Measurements from ENCODE around the gene APOL5.
"Not testable (repeated sequence)": the region's sequence is repeated elsewhere in the genome, so short reads cannot be mapped to it uniquely, and the experiment has no call there.

The APOL5 gene

DNA sequence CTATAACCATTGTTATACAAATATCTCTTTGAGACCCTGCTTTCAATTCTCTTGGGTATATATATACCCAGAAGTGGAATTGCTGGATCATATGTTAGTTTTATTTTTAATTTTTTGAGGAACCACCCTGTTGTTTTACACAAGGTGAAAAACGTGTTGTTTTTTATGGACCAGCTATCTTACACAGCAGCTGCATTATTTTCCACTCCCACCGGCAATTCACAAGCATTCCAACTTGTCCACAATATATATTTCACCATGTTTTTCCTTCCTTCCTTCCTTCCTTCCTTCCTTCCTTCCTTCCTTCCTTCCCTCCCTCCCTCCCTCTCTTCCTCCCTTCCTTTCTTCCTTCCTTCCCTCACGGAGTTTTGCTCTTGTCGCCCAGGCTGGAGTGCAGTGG lies 6.3 kb upstream of the APOL5 start:
- DNase-seq = no peak

DNA sequence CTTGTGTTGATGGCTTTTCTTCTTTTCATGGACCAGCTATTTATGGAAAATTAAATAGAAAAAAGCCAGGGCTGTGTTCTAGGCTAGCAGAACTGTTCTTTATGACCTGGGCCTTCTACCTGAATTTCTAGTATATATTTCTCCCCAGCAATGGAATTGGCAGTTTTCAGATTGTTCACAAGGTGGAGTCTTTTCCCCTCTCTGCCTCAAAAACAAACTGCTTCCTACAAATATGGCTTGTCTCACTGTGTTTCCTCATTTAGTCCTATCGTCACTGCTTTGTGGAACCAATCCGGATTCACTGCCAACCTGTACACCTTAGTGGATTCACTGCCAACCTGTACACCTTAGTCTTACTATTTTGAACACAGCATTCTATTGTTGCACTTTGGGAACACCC lies 5.0 kb upstream of the APOL5 start:
- no peak for DNase-seq

DNA sequence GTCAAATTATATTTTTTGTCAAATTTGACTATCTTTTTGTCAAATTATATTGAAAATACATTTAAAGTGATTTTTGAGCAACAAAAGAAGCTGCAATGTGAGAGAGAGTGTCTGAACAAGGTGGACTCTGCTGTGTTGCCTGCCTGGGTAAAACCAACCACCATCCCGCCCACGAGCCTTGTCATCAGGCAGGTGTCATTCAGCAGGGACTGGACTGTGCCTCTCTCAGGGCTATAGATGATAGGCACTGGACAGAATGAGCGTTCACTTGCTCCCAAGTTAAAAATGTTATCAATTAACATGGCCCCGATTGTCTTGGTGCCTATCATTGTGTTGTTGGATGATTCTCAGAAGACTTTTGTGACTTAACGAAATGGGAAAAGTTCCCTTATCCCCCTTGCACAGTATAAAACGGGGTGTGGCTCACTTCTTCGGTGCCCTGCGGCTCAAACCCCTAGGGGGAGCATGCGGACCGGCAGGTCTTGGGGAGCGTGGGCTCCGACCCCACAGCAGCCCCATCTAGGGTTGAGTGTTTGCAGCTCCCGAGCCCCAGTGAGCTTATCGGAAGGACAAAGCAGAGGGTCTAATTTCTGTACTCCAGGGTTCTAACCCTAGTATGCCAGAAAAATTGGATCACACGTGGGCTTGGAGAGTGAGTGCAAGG lies 1.7 kb downstream of the APOL5 start:
- no peak for DNase-seq

DNA sequence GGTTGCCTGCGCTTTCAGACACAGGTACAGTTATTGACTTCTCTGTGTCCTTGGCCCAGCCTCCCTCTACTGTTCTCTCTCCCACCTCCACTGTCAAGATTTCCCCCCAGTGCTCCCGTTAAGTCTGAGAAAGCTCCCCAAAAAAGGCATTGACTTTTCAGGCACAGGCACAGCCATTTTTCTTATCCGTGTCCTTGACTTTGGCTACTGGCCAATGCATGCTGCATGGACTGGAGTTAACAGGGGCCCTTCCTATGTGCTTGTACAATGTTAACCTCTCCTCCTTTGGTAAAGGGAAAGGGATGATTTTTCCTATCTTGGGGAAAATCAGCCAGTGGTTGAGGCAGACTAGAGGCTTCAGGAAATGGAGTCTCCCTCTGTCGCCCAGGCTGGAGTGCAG lies 4.3 kb downstream of the APOL5 start:
- DNase-seq = no peak

DNA sequence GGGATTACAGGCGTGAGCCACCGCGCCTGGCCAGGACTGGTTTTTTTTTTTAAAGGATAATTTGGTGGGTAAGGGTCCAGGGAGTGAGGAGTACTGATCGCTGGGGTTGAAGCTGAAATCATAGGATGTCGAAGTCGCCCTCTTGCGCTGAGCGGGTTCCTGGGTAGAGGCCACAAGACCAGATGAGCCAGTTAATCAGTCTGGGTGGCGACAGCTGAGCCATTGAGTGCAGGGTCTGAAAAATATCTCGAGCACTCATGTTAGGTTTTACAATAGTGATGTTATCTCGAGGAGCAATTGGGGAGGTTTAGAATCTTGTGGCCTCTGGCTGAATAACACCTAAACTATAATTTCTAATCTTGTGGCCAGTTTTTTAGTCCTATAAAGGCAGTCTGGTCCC lies 7.8 kb downstream of the APOL5 start:
- no peak for DNase-seq

DNA sequence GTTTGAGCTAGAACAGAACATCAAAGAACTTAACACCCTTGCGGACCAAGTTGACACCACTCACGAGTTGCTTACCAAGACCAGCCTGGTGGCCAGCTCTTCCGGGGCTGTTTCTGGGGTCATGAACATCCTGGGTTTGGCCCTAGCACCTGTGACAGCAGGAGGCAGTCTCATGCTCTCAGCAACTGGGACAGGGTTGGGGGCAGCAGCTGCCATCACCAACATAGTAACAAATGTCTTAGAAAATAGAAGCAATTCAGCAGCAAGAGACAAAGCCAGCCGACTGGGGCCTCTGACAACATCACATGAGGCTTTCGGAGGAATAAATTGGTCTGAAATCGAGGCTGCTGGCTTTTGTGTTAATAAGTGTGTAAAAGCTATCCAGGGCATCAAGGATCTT lies 8.7 kb downstream of the APOL5 start:
- no peak for DNase-seq

DNA sequence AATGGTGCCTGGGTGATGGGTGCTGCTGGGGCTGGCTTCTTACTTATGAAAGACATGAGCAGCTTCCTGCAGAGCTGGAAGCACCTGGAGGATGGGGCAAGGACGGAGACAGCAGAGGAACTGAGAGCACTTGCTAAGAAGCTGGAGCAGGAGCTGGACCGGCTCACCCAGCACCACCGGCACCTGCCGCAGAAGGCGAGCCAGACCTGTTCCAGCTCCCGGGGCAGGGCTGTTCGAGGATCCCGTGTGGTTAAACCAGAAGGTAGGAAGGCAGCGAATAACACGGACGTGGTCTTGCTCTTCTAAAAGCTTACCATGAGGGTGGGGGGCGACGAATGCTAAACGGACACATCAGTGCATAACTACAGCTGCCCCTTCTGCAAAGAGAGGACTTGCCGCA lies 9.3 kb downstream of the APOL5 start:
- no peak for DNase-seq

DNA sequence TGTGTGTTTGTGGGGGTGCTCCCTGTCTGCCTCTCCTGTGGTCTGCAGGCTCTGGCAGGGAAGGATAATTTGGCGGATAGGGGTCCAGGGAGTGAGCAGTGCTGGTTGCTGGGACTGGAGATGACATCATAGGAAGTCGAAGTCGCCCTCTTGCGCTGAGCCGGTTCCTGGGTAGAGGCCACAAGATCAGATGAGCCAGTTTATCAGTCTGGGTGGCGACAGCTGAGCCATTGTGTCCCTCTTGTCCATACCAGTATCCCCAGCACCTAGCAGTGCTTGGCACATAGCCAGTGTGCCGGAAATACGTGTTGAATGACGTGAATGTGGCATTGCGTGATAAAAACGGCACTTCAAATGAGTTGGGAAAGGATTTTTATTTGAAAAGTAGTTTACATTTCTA lies 9.8 kb downstream of the APOL5 start:
- DNase-seq = no peak

DNA sequence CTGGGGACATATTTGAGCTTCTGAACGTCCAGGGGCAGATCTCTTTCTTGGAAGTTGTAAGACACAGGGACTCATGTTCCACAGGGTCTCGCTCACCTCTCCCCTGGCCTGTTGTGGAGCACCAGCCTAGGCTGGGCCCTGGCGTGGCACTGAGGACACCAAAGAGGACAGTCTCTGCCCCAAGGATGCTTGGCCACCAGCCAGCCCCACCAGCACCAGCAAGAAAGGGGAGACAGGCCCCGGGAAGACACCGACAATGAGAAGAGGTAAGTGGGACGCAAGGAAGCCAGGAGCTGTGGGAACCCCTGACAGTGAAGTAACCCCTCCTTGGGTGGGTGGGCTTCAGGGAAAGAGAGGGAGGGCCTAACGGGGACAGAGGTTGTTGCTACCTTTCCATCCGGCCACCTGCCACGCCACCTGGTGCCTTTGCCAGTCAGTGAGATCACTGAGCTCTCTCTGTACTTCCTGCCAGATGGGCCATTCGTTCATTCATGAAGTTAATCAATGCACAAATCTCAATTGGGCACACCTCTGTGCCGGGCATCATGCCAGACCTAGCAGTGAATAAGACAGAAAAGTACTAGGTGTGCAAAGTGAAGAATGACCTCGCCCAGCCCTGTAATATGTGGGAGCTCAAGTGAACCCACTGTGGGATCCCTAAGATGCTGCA lies 11.1 kb downstream of the APOL5 start:
- DNase-seq = peak in 2 of 3 experiments; percentile 4 to 51

DNA sequence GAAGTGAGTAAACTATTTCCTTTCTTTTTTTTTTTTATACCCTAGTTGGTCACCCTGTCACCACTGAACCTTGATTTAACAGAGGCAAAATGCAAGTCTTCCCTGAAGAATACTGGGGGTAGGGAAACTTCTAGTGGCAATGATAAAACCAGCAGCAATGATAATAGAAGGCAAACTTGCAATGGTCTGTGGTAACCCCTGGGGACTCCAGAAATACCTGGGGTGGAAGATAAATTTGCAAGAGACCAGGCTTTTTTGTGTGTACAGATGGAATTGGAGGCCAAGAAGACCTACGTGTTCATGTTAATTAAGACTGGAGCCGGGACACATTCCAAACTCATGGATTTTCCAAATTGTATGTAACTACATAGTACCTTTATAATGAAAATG lies 11.6 kb downstream of the APOL5 start:
- no peak for DNase-seq

DNA sequence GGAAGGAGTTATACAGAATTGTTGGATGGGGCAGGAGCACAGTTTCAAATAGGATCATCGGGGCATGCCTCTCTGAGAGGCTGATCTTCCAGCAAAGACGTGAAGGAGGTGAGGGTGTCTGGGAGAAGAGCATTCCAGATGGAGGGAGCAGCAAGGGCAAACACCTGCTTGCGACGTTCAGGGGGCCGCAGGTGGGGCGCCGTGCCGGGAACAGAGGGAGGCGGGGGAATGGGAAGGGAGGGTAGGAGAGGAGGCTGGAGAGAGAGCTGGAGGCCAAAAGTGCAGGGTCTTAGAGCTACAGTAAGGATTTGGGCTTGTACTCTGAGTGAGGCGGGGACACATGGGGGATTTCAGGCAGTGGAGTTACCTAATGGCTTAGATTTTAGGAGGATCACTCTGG lies 13.6 kb downstream of the APOL5 start:
- DNase-seq = no peak

DNA sequence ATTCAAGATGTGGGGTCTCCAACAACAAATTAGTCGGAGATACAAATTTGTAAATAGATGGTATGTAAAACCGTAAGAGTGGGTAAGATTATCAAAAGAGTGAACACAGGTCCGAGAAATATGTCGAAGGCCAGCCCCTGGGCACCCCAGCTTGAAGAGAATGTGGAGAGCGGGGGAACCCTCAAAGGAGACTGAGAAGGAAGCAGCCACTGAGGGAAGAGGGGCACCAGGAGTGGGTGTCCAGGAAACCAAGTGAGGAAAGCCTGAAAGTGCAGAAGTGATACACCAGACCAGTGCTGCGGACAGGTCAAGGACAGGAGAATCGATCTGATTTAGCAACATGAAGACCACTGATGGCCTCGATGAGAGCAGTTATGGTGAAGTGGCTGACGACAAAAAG lies 14.4 kb downstream of the APOL5 start:
- DNase-seq = no peak

DNA sequence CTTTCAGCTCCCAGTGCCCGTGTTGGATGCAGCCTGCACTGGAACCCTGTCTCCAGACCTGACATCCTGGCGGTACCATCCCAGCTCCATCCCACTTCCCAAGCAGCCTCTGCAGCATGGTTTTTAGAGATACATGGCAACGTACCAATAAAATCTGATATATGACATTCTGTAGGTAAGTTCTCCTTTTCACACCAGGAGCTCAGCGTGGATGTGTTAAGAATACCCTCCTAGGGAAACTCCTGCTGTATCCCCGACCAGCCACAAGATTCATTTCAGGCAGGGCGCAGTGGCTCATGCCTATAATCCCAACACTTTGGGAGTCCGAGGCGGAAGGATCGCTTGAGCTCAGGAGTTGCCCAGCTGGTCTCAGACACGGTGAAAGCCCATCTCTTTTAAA lies 15.4 kb downstream of the APOL5 start:
- DNase-seq = no peak

DNA sequence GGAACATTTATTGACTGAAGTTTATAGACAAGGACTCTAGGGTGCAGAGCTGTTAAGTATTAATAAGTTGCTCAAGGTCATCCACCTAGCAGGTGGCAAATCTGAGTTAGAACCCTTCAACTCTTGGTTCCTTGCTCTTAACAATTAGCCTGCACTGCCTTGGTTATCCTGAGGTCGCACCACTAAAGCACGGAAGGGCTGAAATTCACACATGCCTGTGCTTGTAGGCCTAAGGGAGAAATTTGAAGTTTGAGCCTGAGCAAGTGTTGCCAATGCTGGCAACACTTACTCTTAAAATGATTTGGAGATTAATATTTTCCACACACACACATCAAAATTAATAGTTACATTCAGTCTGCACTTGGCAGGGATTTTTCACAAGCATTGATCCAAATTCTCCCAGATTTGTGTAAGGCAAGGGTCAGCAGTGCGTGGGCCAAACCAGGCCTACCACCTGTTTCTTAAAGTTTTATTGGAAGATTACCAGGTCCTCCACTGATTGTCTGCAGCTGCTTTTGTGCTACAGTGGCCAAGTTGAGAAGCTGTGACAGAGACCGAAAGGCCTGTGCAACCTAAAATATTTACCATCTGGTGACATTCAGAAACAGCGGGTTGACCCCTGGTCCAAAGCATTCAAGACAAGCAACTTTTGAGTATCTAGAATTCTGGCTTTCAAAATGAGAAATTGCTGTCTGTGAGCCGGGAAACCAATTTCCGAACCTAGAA lies 16.3 kb downstream of the APOL5 start:
- no peak for DNase-seq

DNA sequence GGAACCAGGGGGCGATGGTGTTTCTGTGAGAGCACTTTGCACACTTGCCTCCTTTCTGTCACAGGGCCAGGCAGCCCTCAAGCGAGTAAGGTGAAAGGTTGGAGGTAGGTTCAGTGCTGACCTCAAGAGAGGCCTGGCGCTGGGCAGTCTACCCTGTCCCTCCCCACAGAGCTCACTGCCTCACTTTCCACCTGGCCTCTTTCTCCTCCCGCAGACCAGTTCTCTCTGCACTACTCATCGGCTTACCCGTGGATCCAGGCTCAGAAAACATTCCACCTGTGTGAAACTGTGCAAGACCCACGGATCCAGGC lies 16.8 kb downstream of the APOL5 start:
- no peak for DNase-seq

DNA sequence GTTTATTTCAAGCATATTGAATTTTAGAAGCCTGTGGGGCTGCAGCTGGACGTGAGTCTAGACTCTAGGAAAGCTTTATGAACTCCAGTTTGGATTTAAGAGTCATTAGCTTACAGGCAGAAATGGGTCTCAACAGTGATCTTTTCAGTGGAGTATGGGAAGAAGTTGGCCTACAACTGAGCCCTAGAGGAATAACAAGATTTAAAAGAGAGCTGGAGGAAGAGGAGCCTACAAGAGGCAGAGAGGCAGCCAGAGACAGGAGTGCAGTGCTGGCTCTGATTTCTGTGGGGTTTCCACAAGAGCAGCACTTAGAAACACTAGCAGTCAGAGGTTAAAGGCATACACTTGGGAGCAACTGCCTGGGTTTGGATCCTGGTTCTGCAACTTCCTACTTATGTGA lies 17.9 kb downstream of the APOL5 start:
- DNase-seq = no peak

DNA sequence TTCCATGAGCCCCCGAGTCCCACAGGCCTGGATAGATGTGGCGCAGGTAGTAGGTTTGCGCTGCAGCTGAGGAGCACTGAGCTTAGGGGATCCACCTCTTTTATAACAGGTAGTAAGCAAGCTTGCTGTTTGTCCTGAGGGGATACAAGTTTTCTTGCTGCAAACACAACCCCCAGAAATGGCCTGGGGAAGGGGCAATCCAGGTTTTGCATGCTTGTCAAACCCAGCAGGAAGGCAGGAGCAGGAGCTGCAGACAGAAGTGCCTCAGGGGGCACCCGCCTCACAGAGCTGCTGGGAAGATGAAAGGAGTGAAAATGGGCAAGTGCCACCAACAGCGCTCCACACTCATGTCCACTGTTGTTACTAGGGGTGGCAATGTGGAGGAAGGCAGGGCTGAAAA lies 18.5 kb downstream of the APOL5 start:
- no peak for DNase-seq

DNA sequence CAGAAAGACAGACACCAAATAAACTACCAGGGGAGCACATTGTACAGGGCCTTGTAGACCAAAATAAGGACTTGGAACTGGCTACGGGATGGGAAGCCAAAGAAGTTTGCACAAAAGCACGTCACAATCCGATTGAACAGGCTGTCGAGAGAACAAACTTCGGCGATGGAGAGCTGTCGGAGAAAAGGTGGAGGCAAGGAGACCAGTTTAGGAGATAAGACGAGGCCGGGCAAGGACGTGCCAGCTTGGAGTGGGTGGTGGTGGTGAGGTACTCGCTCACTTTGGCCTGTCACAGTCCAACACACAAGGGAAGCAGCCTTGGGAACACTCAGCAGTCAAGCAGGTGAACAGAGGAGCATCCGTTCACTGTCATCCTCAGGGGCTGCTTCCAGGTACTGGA lies 19.0 kb downstream of the APOL5 start:
- no peak for DNase-seq

DNA sequence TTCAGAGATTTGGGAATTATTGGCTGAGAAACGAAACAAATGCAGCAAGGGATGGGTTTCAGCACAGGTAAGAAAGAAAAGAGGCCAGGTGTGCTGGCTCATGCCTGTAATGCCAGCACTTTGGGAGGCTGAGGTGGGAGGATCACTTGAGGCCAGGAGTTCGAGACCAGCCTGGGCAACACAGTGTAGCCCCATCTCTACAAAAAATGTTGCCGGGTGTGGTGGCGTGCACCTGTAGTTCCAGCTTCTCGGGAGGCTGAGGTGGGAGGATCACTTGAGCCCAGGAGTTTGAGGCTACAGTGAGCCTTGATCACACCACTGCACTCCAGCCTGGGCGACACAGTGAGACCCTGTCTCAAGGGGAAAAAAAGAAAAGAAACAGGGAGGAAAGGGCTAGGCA lies 20.2 kb downstream of the APOL5 start:
- not testable (repeated sequence) for DNase-seq

DNA sequence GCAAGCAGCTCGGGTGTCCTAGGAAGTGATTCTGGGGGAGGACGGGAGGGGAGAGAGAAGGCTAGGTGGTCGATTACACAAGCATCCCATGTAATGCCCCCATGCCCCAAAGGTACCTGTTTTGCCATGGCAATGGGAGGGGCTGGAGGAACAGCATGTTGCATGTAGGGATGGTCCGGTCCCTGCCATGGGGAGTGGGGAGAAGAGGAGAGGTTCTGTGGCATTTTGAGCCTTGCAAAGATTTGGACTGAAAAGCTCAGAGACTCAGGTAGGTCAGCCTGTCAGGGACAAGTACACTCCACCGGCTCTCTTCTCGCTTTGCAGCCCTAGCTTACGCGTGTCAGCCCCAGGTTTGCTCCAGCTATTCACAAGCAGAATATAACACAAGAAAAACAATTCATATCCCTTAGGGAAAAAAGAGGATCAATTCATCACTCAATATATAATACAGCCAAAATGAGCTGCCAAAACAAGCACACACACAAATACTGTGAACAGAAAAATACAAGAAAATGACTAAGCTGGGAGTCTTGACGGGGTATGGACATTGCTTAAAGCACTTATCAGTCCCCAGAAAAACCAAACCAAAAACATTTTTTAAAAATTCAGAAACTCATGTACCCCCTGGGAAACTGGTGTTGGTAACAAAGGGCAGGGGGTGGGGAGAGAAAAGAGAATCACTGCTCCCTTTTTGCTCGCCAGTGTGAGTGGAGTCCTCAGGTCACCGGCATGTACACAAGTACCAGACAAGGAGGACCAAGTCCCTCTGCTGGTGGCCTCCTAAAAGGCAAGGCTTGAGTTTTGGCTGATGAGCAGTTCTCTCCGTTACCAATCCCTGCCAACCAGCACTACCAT lies 21.6 kb downstream of the APOL5 start:
- DNase-seq = no peak

DNA sequence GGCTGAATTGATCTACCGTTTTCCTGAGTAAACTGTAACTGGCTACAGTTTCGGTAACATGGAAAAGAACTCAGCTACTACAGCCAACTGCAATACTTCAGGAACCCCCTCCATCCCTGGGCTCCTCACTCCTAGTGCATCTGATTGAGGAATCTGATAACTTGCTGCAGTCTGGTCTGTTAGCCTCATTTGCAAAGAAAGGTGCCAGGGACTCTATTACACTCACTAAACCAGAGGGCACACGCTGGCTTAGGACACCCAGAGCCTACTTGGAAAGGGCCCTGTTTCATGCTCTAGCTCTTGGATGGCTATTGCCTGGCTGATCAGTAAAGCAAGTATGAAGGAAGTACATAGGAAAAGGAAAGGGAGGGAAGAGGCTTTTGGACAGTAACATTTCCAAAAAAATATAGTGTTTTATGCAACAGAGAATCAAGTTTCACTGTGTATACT lies 22.3 kb downstream of the APOL5 start:
- DNase-seq = no peak

DNA sequence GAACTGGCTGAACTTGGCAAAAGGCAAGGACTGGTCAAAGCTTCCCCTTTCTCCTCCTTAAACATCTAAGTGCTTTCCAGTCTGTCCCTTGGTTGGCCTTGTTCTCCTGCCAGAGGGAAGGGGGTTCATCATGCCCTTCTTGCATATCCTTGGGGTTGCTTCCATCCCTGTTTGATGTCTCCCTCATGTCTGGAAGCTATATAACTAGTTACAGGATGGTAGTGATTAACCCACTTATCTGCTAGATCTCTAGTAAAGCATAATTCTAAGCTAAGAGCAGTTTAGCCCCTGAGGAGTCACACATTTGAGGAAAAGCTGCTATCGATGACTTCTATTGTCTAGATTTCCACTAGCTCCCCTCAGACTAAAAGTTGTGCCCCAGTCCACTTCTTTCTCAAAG lies 22.9 kb downstream of the APOL5 start:
- DNase-seq = no peak

DNA sequence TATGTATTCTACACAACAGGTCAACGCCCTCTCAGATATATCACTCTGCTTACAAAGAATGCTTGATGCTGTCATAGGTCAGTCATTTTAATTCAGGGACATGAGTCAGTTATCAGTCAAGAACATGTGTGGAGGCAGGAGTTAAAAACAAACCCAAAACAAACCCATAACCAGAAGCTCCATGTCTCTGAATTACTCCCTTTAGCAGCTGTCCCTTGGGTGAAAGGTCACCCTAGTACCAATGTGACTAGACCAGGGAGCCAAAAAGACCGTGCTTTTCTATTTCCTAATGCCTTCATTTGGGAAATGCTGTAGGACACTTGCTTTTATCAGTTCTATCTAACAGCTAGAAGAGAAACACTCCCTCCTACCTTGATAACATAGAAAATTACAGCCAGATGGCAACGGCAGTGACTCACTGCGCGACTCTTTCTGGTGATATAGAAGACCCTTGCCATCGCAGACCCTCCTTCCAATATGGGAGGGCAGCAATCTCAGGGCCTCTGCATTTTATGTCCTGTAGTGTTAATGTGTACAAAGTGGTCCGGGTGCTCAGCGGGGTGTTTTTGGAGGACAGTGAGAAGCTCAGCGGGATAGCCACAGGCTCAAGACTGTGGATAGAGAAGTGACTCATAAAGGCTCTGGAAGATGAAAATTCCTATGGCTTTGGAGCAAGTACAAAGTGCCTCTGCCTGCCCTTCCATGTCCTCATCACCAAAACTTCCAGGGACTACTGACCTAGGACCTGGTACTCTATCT lies 24.8 kb downstream of the APOL5 start:
- DNase-seq = no peak
